SH-SY5Y (cell line): ENCODE measurements around the gene ZNF277.

ENCODE experiments used
- GATA2 ChIP-seq: IDR thresholded peaks from 2 replicates; pipeline ENCODE4 v1.6.1; 2011; ENCODE audit warnings: mild to moderate bottlenecking, low read depth, low read length
- GATA3 ChIP-seq: IDR thresholded peaks from 2 replicates; pipeline ENCODE4 v1.6.1; 2011; ENCODE audit warnings: low read depth, mild to moderate bottlenecking, low read length, moderate library complexity

DNA sequence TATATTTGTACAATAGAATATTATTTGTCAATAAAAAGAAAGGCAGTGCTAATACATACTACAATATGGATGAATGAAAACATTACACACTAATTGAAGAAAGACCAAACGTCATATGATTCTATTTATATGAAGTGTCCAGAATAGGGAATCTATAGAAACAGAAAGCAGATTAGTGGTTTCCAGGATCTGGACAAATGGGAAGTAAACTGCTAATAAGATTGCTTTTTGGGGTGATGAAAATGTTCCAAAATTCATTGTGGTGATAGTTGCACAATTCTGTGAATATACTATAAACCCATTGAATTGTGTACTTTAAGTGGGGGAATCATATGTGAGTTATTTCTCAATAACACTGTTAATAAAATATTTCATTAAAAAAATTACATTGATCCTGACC is 165.6 kb downstream of the ZNF277 start:
- TF ChIP-seq GATA2 (no peak), GATA3 (no peak)
